K562 (cell line): Measurements from ENCODE around the gene GOLGA6L9. TPM values are rescaled to one million over a fixed set of nuclear protein-coding genes. Genes with fewer than 3 reads are reported as not detected.
"Not testable (repeated sequence)": the region's sequence is repeated elsewhere in the genome, so short reads cannot be mapped to it uniquely, and the experiment has no call there.

Experiments used
- ATAC-seq: fragments of 200-7000 bp; cut with Tn5 transposase; 3 replicates; pipeline ENCODE4 v1.9.1; 2020; ENCODE audit warnings: moderate library complexity
- BruUV-seq: library from RNA; stranded (reverse); fragments of 400-500 nt; replicated peaks from 2 replicates; lab custom pipeline; 2021; lab: Mats Ljungman, UMichigan
- CTCF ChIA-PET: fragments of 300-600 bp; formaldehyde crosslinking; extraction: SDS; loops from one replicate; lab custom pipeline; 2021; ENCODE audit warnings: low intra/inter-chr PET ratio; lab: Yijun Ruan, JAX
- POLR2A ChIA-PET: fragments of 300-600, 350-650 bp; sonication (Branson Sonifier 250); formaldehyde crosslinking; extraction: SDS; loops from one replicate; lab custom pipeline; 2021; ENCODE audit warnings: antibody characterized with exemption, inconsistent platforms; lab: Yijun Ruan, JAX
- DNase-seq, 4 experiments: peaks; one replicate each; pipeline versions ENCODE4 v3.0.0 to v3.0.0-alpha.2; 2011 to 2018; ENCODE audit warnings: low spot score in 3 of 4, mixed read lengths in 3 of 4; ENCODE audit errors: extremely low read depth in 1 of 4
- FAIRE-seq: peaks from 2 replicates; lab custom pipeline; 2011; peaks lifted over from hg19 to GRCh38; lab: Jason Lieb, UNC
- H2AFZ ChIP-seq: 2 replicates; pipeline ENCODE4 v1.6.0; 2011; ENCODE audit warnings: low read depth, low read length, control low read depth, inconsistent platforms
- H3K27ac ChIP-seq: fragments of 200-600 bp; 3 replicates; pipeline ENCODE4 v1.8.0; 2011; ENCODE audit warnings: low read depth, mild to moderate bottlenecking, control low read depth, inconsistent platforms, low read length, moderate library complexity, mixed read lengths; ENCODE audit errors: extremely low read depth
- H3K27me3 ChIP-seq, 2 experiments: fragments of 300-600 bp in 1 of 2; 2 replicates in 1 of 2; 3 replicates in 1 of 2; pipeline versions ENCODE4 v1.6.0 to v1.8.0; 2011; ENCODE audit warnings: inconsistent platforms in 2 of 2, low read length in 2 of 2, mild to moderate bottlenecking in 1 of 2, mixed read lengths in 1 of 2, moderate library complexity in 1 of 2; ENCODE audit not compliant: control insufficient read depth in 2 of 2, insufficient read depth in 2 of 2
- H3K36me3 ChIP-seq: fragments of 300-600 bp; 3 replicates; pipeline ENCODE4 v1.8.0; 2011; ENCODE audit warnings: mild to moderate bottlenecking, low read length, inconsistent platforms; ENCODE audit not compliant: control insufficient read depth, insufficient read depth
- H3K4me1 ChIP-seq, 2 experiments: fragments of 200-600 bp in 1 of 2; replicated peaks in 1 of 2; 2 replicates in 1 of 2; 3 replicates in 1 of 2; pipeline versions ENCODE4 v1.5.1 to v1.8.0; 2011; ENCODE audit warnings: inconsistent platforms in 2 of 2, low read length in 2 of 2, mild to moderate bottlenecking in 1 of 2, mixed read lengths in 1 of 2, moderate library complexity in 1 of 2; ENCODE audit not compliant: control insufficient read depth in 2 of 2, insufficient read depth in 2 of 2
- H3K4me2 ChIP-seq: 2 replicates; pipeline ENCODE4 v1.6.1; 2011; ENCODE audit warnings: low read length, control low read depth, inconsistent platforms, mixed read lengths; ENCODE audit not compliant: insufficient read depth
- H3K4me3 ChIP-seq: fragments of 200-600 bp; sonication (generic), shearing (Covaris generic); 2 replicates; pipeline ENCODE4 v1.5.1; 2016; ENCODE audit warnings: control low read depth, inconsistent platforms
- H3K79me2 ChIP-seq: fragments of 200-600 bp; 3 replicates; pipeline ENCODE4 v1.8.0; 2011; ENCODE audit warnings: low read length, inconsistent platforms; ENCODE audit not compliant: control insufficient read depth, insufficient read depth
- H3K9ac ChIP-seq, 2 experiments: 2 replicates each; pipeline versions ENCODE4 v1.6.0 to v1.6.1; 2011; ENCODE audit warnings: low read depth in 2 of 2, low read length in 2 of 2, control low read depth in 1 of 2, inconsistent platforms in 1 of 2, mild to moderate bottlenecking in 1 of 2, mixed read lengths in 1 of 2; ENCODE audit not compliant: insufficient read depth in 1 of 2
- H3K9me1 ChIP-seq: one replicate; pipeline ENCODE4 v1.6.0; 2011; ENCODE audit warnings: inconsistent platforms, mild to moderate bottlenecking, low read length, moderate library complexity; ENCODE audit not compliant: control insufficient read depth, insufficient read depth
- H3K9me3 ChIP-seq: replicated peaks from 2 replicates; pipeline ENCODE4 v1.5.1; 2011; ENCODE audit warnings: low read depth, low read length, inconsistent platforms; ENCODE audit not compliant: control insufficient read depth, insufficient read depth
- H4K20me1 ChIP-seq: replicated peaks from 2 replicates; pipeline ENCODE4 v1.6.1; 2011; ENCODE audit warnings: low read length, inconsistent platforms, mixed read lengths; ENCODE audit not compliant: control insufficient read depth, insufficient read depth
- WGBS: fragments of 100-300 bp; shearing (Covaris generic); methylation state at CpG from one replicate; pipeline ENCODE4 v1.1.6; 2016; ENCODE audit warnings: low coverage, mixed read lengths; ENCODE audit not compliant: insufficient coverage; ENCODE audit errors: missing lambda C conversion rate; 5-methylcytosine and 5-hydroxymethylcytosine counted together
- in situ Hi-C: fragments of 300-500 bp; cut with MboI; formaldehyde crosslinking; loops from 4 replicates; pipeline ENCODE4 v1.15.0; 2018; ENCODE audit warnings: inconsistent platforms, mixed read lengths
- intact Hi-C: fragments of 100-400 bp; cut with micrococcal nuclease; formaldehyde crosslinking; loops from 2 replicates; pipeline ENCODE4 v1.14.2; 2022
- polyA plus RNA-seq, 8 experiments: library from polyadenylated mRNA; depleted of rRNA in 4 of 8; stranded (reverse) in 5 of 8; unstranded in 3 of 8; fragments of >200 nt; fragmentation: Nextera tagmentation in 2 of 8; fragmentation: Illumina TruSeq in 1 of 8; extraction: Ambion mirVana in 2 of 8; extraction: Trizol in 1 of 8; gene quantifications; 2 replicates each; pipeline versions ENCODE4 v1.2.1 to v1.2.3, GENCODE V29; 2011 to 2014; ENCODE audit warnings: inconsistent platforms in 1 of 8, missing spikeins in 1 of 8
- total RNA-seq, 7 experiments: library from RNA; depleted of rRNA in 6 of 7; stranded (reverse); fragments of >200 nt in 6 of 7; fragmentation: Illumina TruSeq in 2 of 7; extraction: Trizol in 2 of 7; gene quantifications; 2 replicates each; pipeline versions ENCODE4 v1.2.1 to v1.2.3, GENCODE V29; 2011 to 2021; ENCODE audit warnings: low replicate concordance in 1 of 7

Gene GOLGA6L9
- total and polyA plus RNA-seq, 9 of the 15 experiments (the other 6 are each of a cell fraction or from before 2014, with no cell fraction given) = 1.1 to 11.4 (median 5.8) TPM

- H3K9me1 ChIP-seq, H3K9me3 ChIP-seq, ATAC-seq, BruUV-seq, CTCF ChIA-PET, H2AFZ ChIP-seq, H3K4me3 ChIP-seq, H3K4me2 ChIP-seq, H3K27me3 ChIP-seq, POLR2A ChIA-PET, in situ Hi-C loops, H4K20me1 ChIP-seq, H3K27ac ChIP-seq, H3K9ac ChIP-seq, intact Hi-C loops, H3K79me2 ChIP-seq, FAIRE-seq, DNase-seq: not testable (repeated sequence)
- peaks cover 0 to 11% of the 10 kb centered on the region in 2 experiments; a peak in 3 of 5 replicates for H3K4me1 ChIP-seq
- H3K36me3 ChIP-seq = peaks cover 14% of the 10 kb centered on the region; the same call in 2 of the 3 replicates
- 90% methylated on average over 6 of the region's 6 CpGs for WGBS
These were observed 15.0 kb upstream of the GOLGA6L9 start for GRCh38 chr15:82414525-82415191.

GRCh38 chr15:82420516-82420915 lies 9.1 kb upstream of the GOLGA6L9 start:
- H3K27me3 ChIP-seq, H2AFZ ChIP-seq, H3K36me3 ChIP-seq, H3K9ac ChIP-seq, DNase-seq, intact Hi-C loops, H3K4me1 ChIP-seq, FAIRE-seq, H3K4me2 ChIP-seq, H3K27ac ChIP-seq, BruUV-seq, H3K9me3 ChIP-seq, ATAC-seq, H3K9me1 ChIP-seq, H3K4me3 ChIP-seq, in situ Hi-C loops, POLR2A ChIA-PET, H3K79me2 ChIP-seq, H4K20me1 ChIP-seq, CTCF ChIA-PET: not testable (repeated sequence)
- 86% methylated on average over 1 of the region's 2 CpGs for WGBS

GRCh38 chr15:82420966-82421365 lies 8.7 kb upstream of the GOLGA6L9 start:
- not testable (repeated sequence) for BruUV-seq

More at GRCh38 chr15:82420966-82421365, 8.7 kb upstream of the GOLGA6L9 start:
- in situ Hi-C loops, H3K4me2 ChIP-seq, CTCF ChIA-PET, H3K27me3 ChIP-seq, H3K4me1 ChIP-seq, DNase-seq, H3K4me3 ChIP-seq, H2AFZ ChIP-seq, H3K9me1 ChIP-seq, H4K20me1 ChIP-seq, H3K36me3 ChIP-seq, FAIRE-seq, H3K79me2 ChIP-seq, H3K9me3 ChIP-seq, H3K27ac ChIP-seq, ATAC-seq, POLR2A ChIA-PET, intact Hi-C loops, H3K9ac ChIP-seq: not testable (repeated sequence)
- no CpG with 5 or more reads among the region's 1 CpG for WGBS
